Upper lobe of left lung (tissue), 4 donors: ENCODE results near the gene KERA.

Experiments
- CTCF ChIP-seq, 6 experiments: fragments of 450-650 bp in 4 of 6; fragments of 200-600 bp in 2 of 6; sonication (generic) in 2 of 6; IDR thresholded peaks; one replicate each; pipeline ENCODE4 v1.5.1; 2016 to 2019; ENCODE audit warnings: antibody characterized with exemption in 6 of 6
- POLR2AphosphoS5 ChIP-seq, 2 donors: sonication (generic); formaldehyde crosslinking; IDR thresholded peaks; one replicate each; pipeline ENCODE4 v1.5.1; 2017; ENCODE audit warnings: antibody characterized with exemption in 2 of 2

- TF ChIP-seq CTCF (IDR thresholded peaks at IDR 0.05) (no peak), POLR2AphosphoS5 (IDR thresholded peaks at IDR 0.05) (no peak)
Measured at GRCh38 chr12:91044586-91044985, 13.2 kb downstream of the KERA start.
